ENCODE results near the gene NUDT4. TPM values are rescaled to one million over a fixed set of nuclear protein-coding genes. Genes with fewer than 3 reads are reported as not detected.

The NUDT4 gene
- total and polyA plus RNA-seq, 2 of the 13 experiments (the other 11 are each of a cell fraction or from before 2014, with no cell fraction given), result 37.3 to 70.1 TPM

DNA sequence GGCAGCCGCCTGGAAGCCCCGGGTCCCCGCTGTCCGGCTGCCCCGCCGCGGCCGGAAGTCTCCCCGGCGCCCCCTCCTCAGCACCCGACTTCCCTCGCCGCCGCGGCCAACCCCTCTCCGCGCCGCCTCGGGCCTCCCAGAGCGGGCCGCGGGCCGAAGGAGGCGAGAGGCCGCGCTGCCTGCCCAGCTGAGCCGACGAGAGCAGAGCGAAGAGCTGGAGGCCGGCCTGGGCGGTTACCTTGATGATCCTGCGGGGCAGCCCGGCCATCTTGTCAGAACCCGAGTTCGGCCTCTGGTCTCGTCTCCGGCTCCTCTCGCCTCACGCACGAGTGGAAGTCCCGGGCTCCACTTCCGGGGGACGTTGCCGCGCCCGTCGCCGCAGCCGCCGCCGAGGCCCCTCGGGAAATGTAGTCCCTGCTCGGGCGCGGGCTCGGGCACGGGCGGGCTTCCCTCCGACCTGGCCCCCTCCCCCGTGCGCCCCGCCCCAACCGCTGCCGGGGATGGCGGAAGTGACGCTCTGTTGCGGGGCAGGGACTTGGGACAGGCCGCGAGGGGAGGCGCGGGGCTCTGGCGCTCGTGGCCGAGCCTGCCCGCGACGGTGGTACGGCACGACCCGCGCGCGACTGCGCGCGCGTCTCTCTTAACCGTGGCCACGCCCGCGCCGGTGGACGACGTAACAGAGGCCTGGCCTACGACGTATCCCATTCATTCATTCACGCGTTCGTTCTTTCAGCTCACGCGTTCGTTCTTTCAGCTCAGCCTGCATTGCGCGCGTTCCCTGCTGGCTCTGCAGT is 64.1 kb downstream of the NUDT4 start, which contains the start of gene UBE2N (continued):
- no peak for TF ChIP-seq JUNB (CRISPR knock-in tag; IDR thresholded peaks at IDR 0.05; ENCODE audit: borderline replicate concordance)
- TF ChIP-seq, protein P1, sequence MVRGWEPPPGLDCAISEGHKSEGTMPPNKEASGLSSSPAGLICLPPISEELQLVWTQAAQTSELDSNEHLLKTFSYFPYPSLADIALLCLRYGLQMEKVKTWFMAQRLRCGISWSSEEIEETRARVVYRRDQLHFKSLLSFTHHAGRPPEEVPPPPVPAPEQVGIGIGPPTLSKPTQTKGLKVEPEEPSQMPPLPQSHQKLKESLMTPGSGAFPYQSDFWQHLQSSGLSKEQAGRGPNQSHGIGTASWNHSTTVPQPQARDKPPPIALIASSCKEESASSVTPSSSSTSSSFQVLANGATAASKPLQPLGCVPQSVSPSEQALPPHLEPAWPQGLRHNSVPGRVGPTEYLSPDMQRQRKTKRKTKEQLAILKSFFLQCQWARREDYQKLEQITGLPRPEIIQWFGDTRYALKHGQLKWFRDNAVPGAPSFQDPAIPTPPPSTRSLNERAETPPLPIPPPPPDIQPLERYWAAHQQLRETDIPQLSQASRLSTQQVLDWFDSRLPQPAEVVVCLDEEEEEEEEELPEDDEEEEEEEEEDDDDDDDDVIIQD (CRISPR knock-in tag; IDR thresholded peaks at IDR 0.05; ENCODE audit: low read depth), result no peak
- no peak for TF ChIP-seq STAT6 (CRISPR knock-in tag; IDR thresholded peaks at IDR 0.05; ENCODE audit: borderline replicate concordance)
- TF ChIP-seq SRSF4 (IDR thresholded peaks at IDR 0.05; ENCODE audit: low read depth, low read length, poor library complexity, severe bottlenecking), result no peak
- TF ChIP-seq, protein P2, sequence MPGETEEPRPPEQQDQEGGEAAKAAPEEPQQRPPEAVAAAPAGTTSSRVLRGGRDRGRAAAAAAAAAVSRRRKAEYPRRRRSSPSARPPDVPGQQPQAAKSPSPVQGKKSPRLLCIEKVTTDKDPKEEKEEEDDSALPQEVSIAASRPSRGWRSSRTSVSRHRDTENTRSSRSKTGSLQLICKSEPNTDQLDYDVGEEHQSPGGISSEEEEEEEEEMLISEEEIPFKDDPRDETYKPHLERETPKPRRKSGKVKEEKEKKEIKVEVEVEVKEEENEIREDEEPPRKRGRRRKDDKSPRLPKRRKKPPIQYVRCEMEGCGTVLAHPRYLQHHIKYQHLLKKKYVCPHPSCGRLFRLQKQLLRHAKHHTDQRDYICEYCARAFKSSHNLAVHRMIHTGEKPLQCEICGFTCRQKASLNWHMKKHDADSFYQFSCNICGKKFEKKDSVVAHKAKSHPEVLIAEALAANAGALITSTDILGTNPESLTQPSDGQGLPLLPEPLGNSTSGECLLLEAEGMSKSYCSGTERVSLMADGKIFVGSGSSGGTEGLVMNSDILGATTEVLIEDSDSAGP (CRISPR knock-in tag; IDR thresholded peaks at IDR 0.05; ENCODE audit: borderline replicate concordance), result peak; percentile 68
- TF ChIP-seq ZNF788 (CRISPR knock-in tag; IDR thresholded peaks at IDR 0.05; ENCODE audit: borderline replicate concordance), result peak; percentile 48; the same call in 1 of the 2 replicates
- TF ChIP-seq ZNF280D (CRISPR knock-in tag; IDR thresholded peaks at IDR 0.05), result no peak
- no peak for TF ChIP-seq ZNF562 (CRISPR knock-in tag; IDR thresholded peaks at IDR 0.05; ENCODE audit: borderline replicate concordance)
- peak; percentile 60; the same call in 1 of the 2 replicates for TF ChIP-seq TMF1 (CRISPR knock-in tag; IDR thresholded peaks at IDR 0.05; ENCODE audit: low read depth)
- TF ChIP-seq KAT2B (IDR thresholded peaks at IDR 0.05; ENCODE audit: borderline replicate concordance, low read depth, low read length), result no peak
- TF ChIP-seq ZKSCAN1 (IDR thresholded peaks at IDR 0.05; ENCODE audit: low read length), result no peak
- peak; percentile 82 for TF ChIP-seq ZNF274 (CRISPR knock-in tag; IDR thresholded peaks at IDR 0.05)
- TF ChIP-seq ZNF282 (IDR thresholded peaks at IDR 0.05; ENCODE audit: partially characterized antibody), result no peak
- TF ChIP-seq ZMYM4 (CRISPR knock-in tag; IDR thresholded peaks at IDR 0.05), result peak; percentile 90
- TF ChIP-seq GATAD1 (CRISPR knock-in tag; IDR thresholded peaks at IDR 0.05), result peak; percentile 83

All from HepG2 (cell line).